Erythroblast (primary cell): ENCODE data around the gene ZKSCAN5.

Source experiments
- GATA1 ChIP-seq: IDR thresholded peaks from 2 replicates; pipeline ENCODE4 v1.6.1; 2011; ENCODE audit warnings: low read depth, mild to moderate bottlenecking, control low read depth, low read length, moderate library complexity
- POLR2A ChIP-seq: IDR thresholded peaks from 2 replicates; pipeline ENCODE4 v1.6.1; 2011; ENCODE audit warnings: mild to moderate bottlenecking, low read length

- no peak for TF ChIP-seq POLR2A
- TF ChIP-seq GATA1, result no peak
These were observed 39.5 kb downstream of the ZKSCAN5 start for GRCh38 chr7:99543916-99544315.
